Fibroblast of lung (primary cell): ENCODE data around the gene WSCD1.

Experiments
- EZH2 ChIP-seq: IDR thresholded peaks from 2 replicates; pipeline ENCODE4 v1.5.1; 2012; ENCODE audit warnings: low read length, control low read depth, mild to moderate bottlenecking; ENCODE audit errors: missing control alignments
- TF ChIP-seq, protein P1 (sequence below), 2 donors: IDR thresholded peaks in 1 of 2; conservative IDR thresholded peaks in 1 of 2; 1 replicate in 1 of 2; 2 replicates in 1 of 2; pipeline ENCODE4 v1.5.1; 2011 to 2012; ENCODE audit warnings: low read length in 2 of 2, control low read depth in 1 of 2, inconsistent platforms in 1 of 2, low read depth in 1 of 2, mild to moderate bottlenecking in 1 of 2

DNA sequence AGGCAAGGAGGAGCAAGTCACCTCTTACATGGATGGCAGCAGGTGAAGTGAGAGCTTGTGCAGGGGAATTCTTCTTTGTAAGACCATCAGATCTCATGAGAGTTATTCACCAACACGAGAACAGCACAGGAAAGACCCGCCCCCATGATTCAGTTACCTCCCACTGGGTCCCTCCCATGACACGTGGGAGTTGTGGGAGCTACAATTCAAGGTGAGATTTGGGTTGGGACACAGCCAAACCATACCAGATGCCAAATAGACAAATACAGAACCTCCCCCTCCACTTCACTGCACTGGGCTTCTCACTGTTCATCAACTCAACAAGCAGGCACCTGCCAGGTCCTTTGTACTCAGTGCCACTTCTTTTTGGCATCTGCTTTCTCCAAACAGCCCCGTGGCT, 100.2 kb downstream of the WSCD1 start:
- TF ChIP-seq, protein P1, sequence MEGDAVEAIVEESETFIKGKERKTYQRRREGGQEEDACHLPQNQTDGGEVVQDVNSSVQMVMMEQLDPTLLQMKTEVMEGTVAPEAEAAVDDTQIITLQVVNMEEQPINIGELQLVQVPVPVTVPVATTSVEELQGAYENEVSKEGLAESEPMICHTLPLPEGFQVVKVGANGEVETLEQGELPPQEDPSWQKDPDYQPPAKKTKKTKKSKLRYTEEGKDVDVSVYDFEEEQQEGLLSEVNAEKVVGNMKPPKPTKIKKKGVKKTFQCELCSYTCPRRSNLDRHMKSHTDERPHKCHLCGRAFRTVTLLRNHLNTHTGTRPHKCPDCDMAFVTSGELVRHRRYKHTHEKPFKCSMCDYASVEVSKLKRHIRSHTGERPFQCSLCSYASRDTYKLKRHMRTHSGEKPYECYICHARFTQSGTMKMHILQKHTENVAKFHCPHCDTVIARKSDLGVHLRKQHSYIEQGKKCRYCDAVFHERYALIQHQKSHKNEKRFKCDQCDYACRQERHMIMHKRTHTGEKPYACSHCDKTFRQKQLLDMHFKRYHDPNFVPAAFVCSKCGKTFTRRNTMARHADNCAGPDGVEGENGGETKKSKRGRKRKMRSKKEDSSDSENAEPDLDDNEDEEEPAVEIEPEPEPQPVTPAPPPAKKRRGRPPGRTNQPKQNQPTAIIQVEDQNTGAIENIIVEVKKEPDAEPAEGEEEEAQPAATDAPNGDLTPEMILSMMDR (conservative IDR thresholded peaks at IDR 0.05 in 1 of 2, IDR thresholded peaks at IDR 0.05 in 1 of 2; ENCODE audit: low read depth in 1 of 2, low read length in 2 of 2): no peak
- TF ChIP-seq EZH2: no peak
